HG03558 (cell line): Measurements from ENCODE around the gene RGS11.

ENCODE experiments used
- ATAC-seq: cut with Tn5 transposase; IDR thresholded peaks from one replicate; pipeline ENCODE4 v1.9.1; 2021; ENCODE audit warnings: moderate number of reproducible peaks; ENCODE audit not compliant: unreplicated experiment; ENCODE audit errors: extremely low read depth

Gene RGS11

DNA sequence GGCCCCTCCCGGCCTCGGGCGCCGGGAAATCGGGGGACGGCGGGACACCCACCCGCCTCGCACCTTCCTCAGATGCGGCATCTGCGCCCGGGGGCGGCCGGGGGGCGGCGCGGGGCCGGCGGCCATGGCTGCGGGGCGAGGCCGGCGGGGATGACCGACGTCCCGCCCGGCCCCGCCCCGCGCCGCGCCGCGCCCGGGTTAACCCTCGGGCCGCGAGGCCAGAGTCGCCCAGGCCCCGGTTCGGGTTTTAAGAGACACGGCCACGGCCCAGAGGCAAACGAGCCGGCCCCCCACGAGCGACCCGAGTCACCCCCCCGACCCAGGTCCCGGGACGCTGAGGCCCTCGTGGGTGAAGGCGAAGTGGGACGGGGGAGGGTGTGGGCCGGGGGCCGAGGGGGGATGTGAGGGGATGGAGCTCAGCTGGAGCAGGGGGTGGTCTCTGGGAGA lies at the start of gene RGS11:
Gene RGS11 (minus strand): TSS at position 159 of the 447 bp plus-strand sequence. CDS start 33 bp downstream, at position 126.
- ATAC-seq: no peak

DNA sequence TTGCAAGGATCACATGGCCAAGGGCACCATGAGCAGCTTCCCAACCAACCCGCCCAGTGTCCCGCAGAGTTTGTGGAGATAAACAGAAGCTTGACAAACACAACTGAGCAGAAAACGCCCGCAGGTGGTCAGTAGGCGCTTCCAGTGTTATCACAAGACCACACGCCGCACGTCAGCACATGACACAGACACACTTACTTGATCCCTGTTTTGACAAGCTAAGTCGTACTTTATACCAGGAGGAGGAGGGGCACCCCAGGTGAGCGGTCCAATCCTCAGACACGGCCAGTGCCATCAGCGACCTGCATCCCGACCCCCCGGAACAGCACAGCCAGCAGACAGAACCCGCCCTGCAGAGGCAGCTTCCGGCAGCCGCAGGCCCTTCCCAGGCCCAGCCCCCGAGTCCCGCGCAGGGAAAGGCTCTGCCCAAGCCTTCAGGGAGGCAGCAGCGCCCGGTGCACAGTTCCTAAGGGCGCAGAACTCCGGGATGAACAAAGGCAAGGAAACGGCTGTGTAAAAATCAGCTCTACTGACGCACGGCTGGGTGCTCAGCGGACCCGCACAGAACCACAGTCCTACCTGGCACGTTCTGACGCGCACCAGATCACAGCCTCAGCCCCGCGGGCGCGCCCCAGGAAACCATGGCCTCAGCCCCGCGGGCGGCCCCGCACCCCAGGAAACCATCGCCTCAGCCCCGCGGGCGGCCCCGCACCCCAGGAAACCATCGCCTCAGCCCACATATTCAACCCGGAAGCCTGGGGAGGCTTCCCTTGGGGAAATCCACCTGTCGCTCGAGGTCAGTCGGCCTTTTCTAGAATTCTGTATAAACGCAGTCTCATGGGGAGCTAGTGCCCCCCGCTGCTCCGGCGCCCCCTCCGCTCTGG lies 48.9 kb upstream of the RGS11 start:
- ATAC-seq: no peak

- ATAC-seq: no peak
Measured at GRCh38 chr16:324201-324450, 48.4 kb upstream of the RGS11 start.

DNA sequence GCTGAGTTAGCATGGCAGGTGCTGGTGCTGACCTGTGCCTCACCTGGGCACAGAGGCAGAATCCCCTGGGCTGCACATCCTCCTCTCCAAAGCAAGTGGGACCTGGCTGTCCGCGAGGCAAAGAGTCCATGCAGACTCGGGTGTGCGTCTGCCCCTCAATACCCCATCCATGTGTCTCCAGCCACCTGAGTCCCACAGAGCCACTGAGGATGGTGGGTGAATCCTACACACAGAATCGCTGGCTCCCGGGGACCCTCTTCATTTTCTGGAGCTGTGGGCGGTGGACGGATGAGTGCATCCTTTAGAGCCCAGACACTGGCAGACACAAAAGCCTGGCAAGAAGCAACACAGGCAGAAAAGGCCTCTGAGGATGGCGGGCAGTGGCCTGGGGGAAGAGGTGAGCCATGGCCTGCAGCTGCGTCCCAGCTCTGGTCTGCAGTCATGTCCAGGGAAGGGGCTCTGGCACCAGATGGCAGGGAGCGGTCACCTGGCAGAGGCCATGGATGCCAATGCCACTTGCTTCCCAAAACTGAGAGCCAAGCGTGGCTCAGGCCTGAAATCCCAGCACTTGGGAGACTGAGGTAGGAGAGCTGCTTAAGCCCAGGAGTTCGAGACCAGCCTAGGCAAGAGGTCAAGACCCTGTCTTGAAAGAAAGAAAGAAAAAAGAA lies 46.9 kb upstream of the RGS11 start:
- ATAC-seq: no peak

GRCh38 chr16:321532-321931 lies 45.8 kb upstream of the RGS11 start:
- ATAC-seq: no peak

GRCh38 chr16:320206-320605 lies 44.5 kb upstream of the RGS11 start:
- no peak for ATAC-seq

DNA sequence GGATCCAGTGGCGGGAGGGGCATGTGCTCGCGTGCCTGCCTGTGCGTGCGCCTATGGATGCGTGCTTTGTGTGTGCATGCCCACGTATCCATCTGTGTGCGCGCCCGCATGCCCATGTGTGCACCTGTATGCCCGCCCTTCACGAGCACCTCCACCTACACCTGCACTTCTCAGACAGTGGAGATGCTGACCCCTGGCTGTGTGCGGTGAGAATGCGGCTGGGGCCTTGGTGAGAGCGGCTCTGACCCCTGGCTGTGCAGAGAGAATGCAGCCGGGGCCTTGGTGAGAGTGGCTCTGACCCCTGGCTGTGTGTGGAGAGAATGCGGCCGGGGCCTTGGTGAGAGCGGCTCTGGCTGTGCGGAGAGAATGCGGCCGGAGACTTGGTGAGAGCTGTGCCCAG lies 42.9 kb upstream of the RGS11 start:
- no peak for ATAC-seq

DNA sequence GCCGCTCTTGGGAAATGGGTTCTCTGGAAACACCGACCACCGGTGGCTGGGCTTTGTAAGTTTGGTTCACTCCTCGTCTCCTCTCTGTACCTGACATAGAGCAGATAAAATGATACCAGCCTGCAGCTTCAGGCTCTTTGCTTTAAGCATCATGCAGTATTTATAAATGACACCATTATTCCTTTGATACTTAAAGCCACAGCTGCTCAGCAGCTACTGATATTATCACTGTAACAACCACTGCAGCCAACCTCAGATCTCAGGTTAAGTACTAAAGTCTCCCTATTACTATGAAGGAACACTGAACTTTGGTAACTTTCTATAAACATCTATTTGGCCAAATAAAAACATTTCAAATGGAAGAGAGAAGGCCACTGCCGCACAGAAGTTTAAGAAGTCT lies 41.8 kb upstream of the RGS11 start:
- ATAC-seq: no peak

DNA sequence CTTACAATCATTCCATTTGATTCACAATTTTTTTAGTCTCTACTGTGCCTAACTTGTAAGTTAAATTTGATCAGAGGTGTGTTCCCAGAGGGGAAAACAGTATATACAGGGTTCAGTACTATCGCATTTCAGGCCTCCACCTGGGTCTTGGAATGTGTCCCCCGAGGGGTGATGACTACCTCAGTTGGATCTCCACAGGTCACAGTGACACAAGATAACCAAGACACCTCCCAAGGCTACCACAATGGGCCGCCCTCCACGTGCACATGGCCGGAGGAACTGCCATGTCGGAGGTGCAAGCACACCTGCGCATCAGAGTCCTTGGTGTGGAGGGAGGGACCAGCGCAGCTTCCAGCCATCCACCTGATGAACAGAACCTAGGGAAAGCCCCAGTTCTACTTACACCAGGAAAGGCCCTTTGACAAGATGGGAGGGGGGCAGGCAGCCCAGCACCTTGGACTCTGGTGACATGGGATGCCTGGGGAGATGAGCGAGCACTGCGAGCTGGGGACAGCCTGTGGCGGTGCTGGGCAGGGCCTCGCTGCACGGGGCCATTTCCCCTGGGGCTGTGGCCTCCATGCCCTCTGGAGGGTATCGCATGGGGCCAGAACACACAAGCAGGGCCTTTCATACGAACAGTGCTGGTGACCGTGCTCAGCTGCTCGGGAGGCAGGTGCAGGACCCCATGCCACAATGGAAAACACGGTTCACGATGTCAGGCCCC lies 41.2 kb upstream of the RGS11 start:
- ATAC-seq: no peak

GRCh38 chr16:314795-315299 lies 39.1 kb upstream of the RGS11 start:
- no peak for ATAC-seq

DNA sequence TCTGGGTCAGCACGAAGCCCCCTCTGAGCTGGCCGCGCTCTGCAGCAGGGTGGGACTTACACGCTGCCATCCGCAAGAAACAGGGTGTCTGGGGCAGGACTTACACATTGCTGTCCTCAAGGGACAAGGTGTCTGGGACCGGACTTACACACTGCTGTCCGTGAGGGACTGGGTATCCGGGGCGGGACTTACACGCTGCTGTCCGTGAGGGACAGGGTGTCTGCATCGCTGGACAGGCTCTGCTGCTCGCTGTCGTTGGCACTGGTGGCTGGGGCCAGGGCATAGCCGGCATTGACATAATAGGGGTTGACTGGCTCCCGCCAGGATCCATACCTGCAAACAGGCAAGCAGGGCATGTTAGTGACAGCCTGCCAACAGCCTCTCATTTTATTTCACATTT lies 38.6 kb upstream of the RGS11 start:
- no peak for ATAC-seq

DNA sequence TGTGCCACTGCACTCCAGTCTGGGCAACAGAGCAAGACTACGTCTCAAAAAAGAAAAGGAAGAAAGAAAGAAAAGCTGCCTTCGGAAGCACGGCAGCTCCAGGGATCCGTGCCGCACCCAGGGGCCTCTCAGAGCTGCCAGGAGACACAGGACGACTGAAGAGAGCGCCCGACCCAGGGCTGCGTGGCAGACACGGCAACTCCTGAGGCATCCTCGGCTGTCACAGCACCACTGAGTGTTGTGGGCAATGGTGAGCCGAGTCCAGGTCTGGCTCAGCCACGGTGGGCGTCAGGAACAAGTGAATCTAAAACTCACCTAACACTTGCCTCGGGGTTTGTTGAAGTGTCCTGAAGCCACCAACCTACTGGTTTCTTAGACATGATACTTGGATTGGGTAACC lies 36.0 kb upstream of the RGS11 start:
- no peak for ATAC-seq

DNA sequence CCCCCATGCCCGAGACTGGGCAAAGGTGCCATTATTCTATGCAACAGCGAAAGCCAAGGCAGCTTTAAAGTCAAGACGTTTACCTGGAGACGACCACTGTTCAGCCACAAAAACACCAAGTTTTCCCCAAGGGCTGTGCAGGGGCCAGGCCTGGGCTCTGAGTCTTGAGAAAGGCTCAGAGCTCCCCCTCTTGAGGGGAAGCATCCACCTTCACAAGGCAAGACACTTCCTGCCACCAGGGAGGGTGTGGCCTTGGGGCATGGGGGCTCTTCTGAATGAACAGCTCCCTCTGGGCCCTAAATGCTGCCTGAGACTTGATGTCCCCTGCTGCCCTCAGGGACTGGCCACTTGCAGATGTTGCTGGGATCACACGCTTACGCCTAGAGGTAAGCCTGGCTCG lies 33.7 kb upstream of the RGS11 start:
- no peak for ATAC-seq

DNA sequence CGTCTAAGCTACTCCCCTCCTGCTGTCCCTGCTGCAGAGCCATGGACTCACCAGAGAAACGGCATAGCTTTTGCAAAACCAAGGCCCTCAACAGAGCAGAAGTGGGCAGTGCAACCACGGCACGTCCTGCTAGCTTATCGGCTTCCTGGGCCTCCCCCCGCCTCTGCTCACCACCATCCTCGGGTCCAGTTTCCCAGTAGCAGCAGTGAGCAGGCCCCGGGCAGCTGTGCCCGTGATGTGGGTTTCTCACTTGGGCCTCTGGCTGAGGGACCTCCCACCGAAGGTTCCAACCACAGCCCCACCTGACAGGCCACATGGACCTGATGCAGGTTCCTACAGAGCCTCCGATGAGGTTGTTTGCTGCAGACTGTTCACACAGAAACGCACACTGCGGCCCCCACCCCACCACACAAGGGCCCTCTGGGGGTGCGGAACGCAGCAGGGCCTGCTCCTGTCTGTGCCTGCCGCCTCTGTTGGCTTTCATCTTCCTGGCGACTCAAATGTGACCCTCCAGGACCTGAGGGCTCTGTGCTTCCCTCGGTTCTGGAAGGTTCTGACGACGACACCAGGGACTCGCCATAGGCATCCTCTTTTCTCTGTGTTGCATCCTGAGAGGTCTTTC lies 32.1 kb upstream of the RGS11 start:
- ATAC-seq: no peak

DNA sequence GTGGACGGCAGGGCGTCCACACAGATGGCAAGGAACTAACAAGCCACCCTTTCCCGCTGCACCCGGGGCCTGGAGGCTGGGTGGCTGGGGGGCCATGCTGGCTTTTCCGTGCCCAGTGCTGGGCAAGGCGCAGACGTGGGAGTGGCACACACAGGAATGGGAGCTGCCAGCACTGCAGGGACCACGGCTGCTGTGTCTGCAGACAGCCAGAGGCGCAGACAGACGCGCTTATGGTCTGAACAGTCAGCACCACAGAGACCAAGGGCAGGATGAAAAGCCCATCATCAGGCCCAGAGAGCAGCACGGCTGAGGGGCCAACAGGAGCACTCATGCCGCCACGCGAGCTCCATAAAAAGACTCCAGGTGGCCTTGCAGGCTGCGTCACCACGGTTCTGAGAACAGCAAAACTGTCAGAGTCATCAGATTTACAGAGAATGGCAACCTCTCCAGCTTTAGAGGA lies 31.2 kb upstream of the RGS11 start:
- ATAC-seq: no peak

GRCh38 chr16:305916-306626 lies 30.3 kb upstream of the RGS11 start:
- no peak for ATAC-seq

DNA sequence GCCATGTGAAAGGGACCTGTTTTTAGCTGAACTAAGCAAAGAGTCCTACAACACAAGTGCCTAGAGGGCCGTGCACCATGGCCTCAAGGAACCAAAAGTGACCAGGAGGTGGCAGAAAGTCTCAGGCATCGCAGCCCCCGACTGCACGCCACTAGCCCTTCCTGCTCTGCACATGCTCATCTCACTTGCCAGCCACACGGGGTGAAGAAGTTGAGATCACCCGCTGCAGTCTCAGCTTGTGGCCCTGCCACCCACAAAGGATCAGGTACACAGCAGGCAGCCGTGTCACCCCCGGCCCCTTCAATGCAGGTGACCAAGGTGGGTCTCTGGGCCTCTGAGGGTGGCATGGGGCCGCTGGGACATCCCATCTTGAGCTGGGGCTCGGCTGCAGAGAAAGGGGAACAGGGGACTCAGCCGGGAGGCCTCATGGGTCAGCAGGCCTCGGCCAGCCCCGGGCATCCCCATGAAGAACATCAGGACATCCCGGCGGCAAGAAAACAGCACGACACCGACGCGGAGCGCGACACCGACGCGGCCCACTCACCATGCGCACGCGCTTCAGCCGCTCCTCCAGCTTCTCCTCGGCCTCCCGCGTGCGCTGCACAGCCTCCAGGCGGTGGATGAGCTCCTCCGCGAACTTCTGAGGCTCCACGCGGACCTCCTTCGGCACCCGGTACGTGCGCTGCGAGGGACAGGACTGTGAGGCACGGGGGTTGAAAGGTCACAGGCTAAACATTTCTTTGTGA lies 28.2 kb upstream of the RGS11 start:
- no peak for ATAC-seq

GRCh38 chr16:301950-302349 lies 26.2 kb upstream of the RGS11 start:
- ATAC-seq: no peak

DNA sequence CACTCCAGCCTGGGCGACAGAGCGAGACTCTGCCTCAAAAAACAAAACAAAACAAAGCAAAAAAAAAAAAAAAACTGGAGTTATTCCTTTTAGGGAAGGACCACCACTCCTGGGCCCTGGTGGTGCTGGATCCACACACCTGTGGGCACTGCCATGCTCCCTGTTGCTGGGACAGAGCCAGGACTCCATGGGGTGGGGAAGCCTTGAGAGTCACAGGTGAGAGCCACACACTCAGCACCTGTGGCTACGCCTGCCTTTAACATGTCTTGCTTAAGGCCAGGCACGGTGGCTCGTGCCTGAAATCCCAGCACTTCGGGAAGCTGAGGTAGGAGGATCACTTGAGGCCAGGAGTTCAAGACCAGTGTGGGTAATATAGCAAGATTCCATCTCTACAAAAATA lies 25.5 kb upstream of the RGS11 start:
- no peak for ATAC-seq
